ENCODE data around the gene POTEG. TPM values are rescaled to one million over a fixed set of nuclear protein-coding genes. Genes with fewer than 3 reads are reported as not detected.
"Not testable (repeated sequence)": the region's sequence is repeated elsewhere in the genome, so short reads cannot be mapped to it uniquely, and the experiment has no call there.

The POTEG gene
- not detected for total RNA-seq

GRCh38 chr14:19434241-19434640 is at the start of gene POTEG:
Gene POTEG, minus strand, starts transcription at chr14:19434341. Its CDS starts 52 bp downstream, at chr14:19434289.
- TF ChIP-seq CTCF (IDR thresholded peaks at IDR 0.05; ENCODE audit: low read depth), result not testable (repeated sequence)

Small RNA genes lying within 50 kb of the gene (small RNA-seq; reads per million reads assigned to genes)
- not detected for gene RNU6-1268P
